Measurements from ENCODE around the gene BACH2.

- TF ChIP-seq CTCF (IDR thresholded peaks at IDR 0.05) (no peak), POLR2AphosphoS5 (IDR thresholded peaks at IDR 0.05; ENCODE audit: insufficient read depth in 1 of 2, low read depth in 1 of 2) (no peak), POLR2A (IDR thresholded peaks at IDR 0.05) (no peak)
These were observed 164.8 kb downstream of the BACH2 start for GRCh38 chr6:90131614-90132423.
